CD8-positive, alpha-beta memory T cell (primary cell): Measurements from ENCODE around the gene NHLRC1. TPM values are rescaled to one million over a fixed set of nuclear protein-coding genes. Genes with fewer than 3 reads are reported as not detected.

Experiments used
- CTCF ChIA-PET: fragments of 350-600 bp; sonication (Branson Sonifier 250); formaldehyde crosslinking; loops from one replicate; lab custom pipeline; 2021; ENCODE audit warnings: antibody characterized with exemption; lab: Charles Lee
- POLR2A ChIA-PET: fragments of 350-600 bp; sonication (Branson Sonifier 250); formaldehyde crosslinking; loops from one replicate; lab custom pipeline; 2021; ENCODE audit warnings: antibody characterized with exemption; lab: Charles Lee
- DNase-seq, 5 donors: peaks; one replicate each; pipeline versions ENCODE4 v3.0.0 to v3.0.0-alpha.2; 2020 to 2022; ENCODE audit warnings: mixed read lengths in 1 of 5
- H3K27ac ChIP-seq: one replicate; pipeline ENCODE4 v1.7.0; 2013; ENCODE audit warnings: low read depth, mild to moderate bottlenecking, low read length, moderate library complexity
- H3K27me3 ChIP-seq: 2 replicates; pipeline ENCODE4 v1.7.0; 2013; ENCODE audit warnings: low read length, mild to moderate bottlenecking; ENCODE audit not compliant: insufficient read depth, poor library complexity, severe bottlenecking
- H3K36me3 ChIP-seq: 2 replicates; pipeline ENCODE4 v1.7.0; 2013; ENCODE audit warnings: mild to moderate bottlenecking, low read length, moderate library complexity; ENCODE audit not compliant: insufficient read depth
- H3K4me1 ChIP-seq: 2 replicates; pipeline ENCODE4 v1.7.0; 2013; ENCODE audit warnings: mild to moderate bottlenecking, low read length, moderate library complexity; ENCODE audit not compliant: insufficient read depth
- H3K4me3 ChIP-seq: 2 replicates; pipeline ENCODE4 v1.7.0; 2013; ENCODE audit warnings: mild to moderate bottlenecking, low read length
- H3K9me3 ChIP-seq: 2 replicates; pipeline ENCODE4 v1.7.0; 2013; ENCODE audit warnings: mild to moderate bottlenecking, low read length
- H3K27ac Mint-ChIP-seq, 8 donors: one replicate each; pipeline ENCODE4 v1.8.0; 2020 to 2021; ENCODE audit warnings: mixed read lengths in 8 of 8, mild to moderate bottlenecking in 6 of 8, inconsistent platforms in 3 of 8, moderate library complexity in 3 of 8
- H3K27me3 Mint-ChIP-seq, 2 donors: one replicate each; pipeline ENCODE4 v1.8.0; 2020 to 2021; ENCODE audit warnings: mixed read lengths in 2 of 2, mild to moderate bottlenecking in 1 of 2, moderate library complexity in 1 of 2
- H3K36me3 Mint-ChIP-seq, 3 donors: one replicate each; pipeline ENCODE4 v1.8.0; 2020 to 2021; ENCODE audit warnings: mixed read lengths in 3 of 3, inconsistent platforms in 1 of 3, mild to moderate bottlenecking in 1 of 3
- H3K4me1 Mint-ChIP-seq, 3 donors: one replicate each; pipeline ENCODE4 v1.8.0; 2020 to 2021; ENCODE audit warnings: mixed read lengths in 3 of 3, inconsistent platforms in 1 of 3, mild to moderate bottlenecking in 1 of 3
- H3K4me3 Mint-ChIP-seq, 7 donors: one replicate each; pipeline ENCODE4 v1.8.0; 2020 to 2021; ENCODE audit warnings: mixed read lengths in 7 of 7, mild to moderate bottlenecking in 6 of 7, moderate library complexity in 4 of 7, inconsistent platforms in 2 of 7
- H3K9me3 Mint-ChIP-seq, 5 donors: one replicate each; pipeline ENCODE4 v1.8.0; 2020 to 2022; ENCODE audit warnings: mixed read lengths in 5 of 5, mild to moderate bottlenecking in 3 of 5, moderate library complexity in 2 of 5, inconsistent platforms in 1 of 5
- polyA plus RNA-seq: library from polyadenylated mRNA; unstranded; fragments of 300-500 nt; fragmentation: Illumina TruSeq; gene quantifications from one replicate; pipeline ENCODE4 v1.2.3, GENCODE V29; 2021
- total RNA-seq, 2 experiments: library from RNA; stranded (reverse); gene quantifications; one replicate each; pipeline ENCODE4 v1.2.3, GENCODE V29; 2021

Gene NHLRC1
- total and polyA plus RNA-seq, 3 experiments from 2014 or later = 0.24 to 0.81 (median 0.29) TPM

DNA sequence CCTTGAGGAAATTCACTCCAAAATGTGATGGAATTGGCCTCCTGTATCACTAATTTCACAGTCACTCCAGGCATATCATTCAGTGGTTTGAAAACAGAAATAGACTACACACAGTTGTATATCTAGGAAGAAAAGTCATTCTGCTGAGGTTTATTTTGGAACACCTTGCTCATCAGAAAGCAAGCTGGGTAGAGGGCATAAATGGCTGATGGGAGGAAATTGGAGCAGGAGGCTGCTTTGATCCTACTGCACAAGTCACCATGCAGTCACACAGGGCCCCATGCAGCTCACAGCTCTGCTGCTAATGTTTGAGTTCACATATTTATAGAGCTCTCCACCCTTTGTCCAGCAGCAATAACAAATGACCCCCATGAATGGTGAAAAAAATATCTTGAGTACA is 12.3 kb downstream of the NHLRC1 start:
- peaks cover 11 to 31% of the 10 kb centered on the region in 2 donors for H3K27me3 Mint-ChIP-seq
- POLR2A ChIA-PET = no interaction called here
- no peak overlapping the region for H3K27ac Mint-ChIP-seq
- Histone ChIP-seq H3K27ac (no peak overlapping the region), H3K27me3 (no peaks in the 10 kb centered on the region), H3K36me3 (no peaks in the 10 kb centered on the region), H3K4me1 (no peaks in the 10 kb centered on the region), H3K4me3 (no peak overlapping the region), H3K9me3 (no peaks in the 10 kb centered on the region)
- H3K9me3 Mint-ChIP-seq = peaks cover 16 to 25% (median 17%) of the 10 kb centered on the region in 5 donors
- no peak overlapping the region for H3K4me3 Mint-ChIP-seq
- H3K4me1 Mint-ChIP-seq = peaks cover under 1 to 6% (median 2%) of the 10 kb centered on the region in 3 donors
- H3K36me3 Mint-ChIP-seq = peaks cover 0 to 6% (median 0%) of the 10 kb centered on the region in 3 donors
- no peak for DNase-seq
- CTCF ChIA-PET = no interaction called here

DNA sequence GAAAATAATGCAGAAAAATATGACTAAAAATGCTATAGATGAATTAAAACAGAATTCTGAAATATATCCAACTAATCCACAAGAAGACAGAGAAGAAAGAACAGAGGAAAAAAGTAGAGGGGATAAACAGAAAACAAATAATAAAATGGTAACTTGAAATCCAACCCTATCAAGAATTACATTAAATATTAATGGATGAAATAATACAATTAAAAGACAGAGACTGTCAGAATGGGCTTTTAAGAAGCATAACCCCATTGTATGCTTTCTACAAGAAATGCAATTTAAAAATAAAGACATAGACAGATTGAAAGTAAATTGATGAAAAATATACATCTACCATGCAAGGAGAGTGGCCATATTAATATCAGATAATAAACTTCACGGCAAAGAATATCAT is 15.4 kb downstream of the NHLRC1 start:
- ChIA-PET POLR2A (no interaction called here), CTCF (no interaction called here)
- peaks cover 0 to 6% (median under 1%) of the 10 kb centered on the region in 3 donors for H3K36me3 Mint-ChIP-seq
- no peak for DNase-seq
- H3K4me1 ChIP-seq = no peaks in the 10 kb centered on the region
- H3K27ac Mint-ChIP-seq = no peak overlapping the region
- peaks cover 12 to 35% of the 10 kb centered on the region in 2 donors for H3K27me3 Mint-ChIP-seq
- no peak overlapping the region for H3K4me3 ChIP-seq
- no peaks in the 10 kb centered on the region for H3K27me3 ChIP-seq
- H3K27ac ChIP-seq = no peak overlapping the region
- H3K4me1 Mint-ChIP-seq = no peaks in the 10 kb centered on the region
- H3K36me3 ChIP-seq = no peaks in the 10 kb centered on the region
- H3K9me3 ChIP-seq = no peaks in the 10 kb centered on the region
- peaks cover 16 to 25% (median 20%) of the 10 kb centered on the region in 5 donors for H3K9me3 Mint-ChIP-seq
- no peak overlapping the region for H3K4me3 Mint-ChIP-seq

DNA sequence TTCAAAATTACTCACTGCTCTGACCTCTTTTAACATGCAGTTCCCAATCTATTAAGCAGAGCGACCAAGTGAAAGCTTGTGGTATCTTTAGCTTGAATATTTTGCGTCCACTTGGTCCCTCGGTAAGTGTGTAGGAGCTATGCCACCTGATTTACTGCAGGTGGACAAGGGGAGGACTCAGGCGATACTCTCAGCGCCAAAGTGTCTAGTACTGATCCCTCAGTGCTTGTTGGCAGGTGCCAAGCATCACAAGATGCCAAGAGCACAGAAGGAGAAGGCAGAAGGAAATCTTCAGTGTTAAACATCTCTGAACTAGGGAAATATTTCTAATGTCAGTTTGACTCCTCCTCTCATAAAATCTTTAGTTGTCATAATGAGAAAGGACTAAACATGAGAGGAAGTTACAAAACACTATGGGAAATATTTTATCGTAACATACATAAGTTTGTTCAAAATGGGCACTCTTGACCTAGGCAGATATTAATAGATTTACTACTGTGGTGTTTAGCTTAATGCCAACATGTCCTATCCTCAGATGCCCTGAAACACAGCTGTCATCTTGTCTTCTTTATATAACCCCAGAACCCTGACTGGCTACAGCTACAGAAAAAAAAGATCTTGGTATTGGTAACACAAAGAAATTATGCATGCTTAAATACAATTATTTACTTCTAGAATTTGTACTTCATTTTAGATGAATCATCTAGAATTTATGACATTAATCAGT is 19.5 kb downstream of the NHLRC1 start:
- H3K9me3 ChIP-seq = no peaks in the 10 kb centered on the region
- no peaks in the 10 kb centered on the region for H3K36me3 ChIP-seq
- Mint-ChIP-seq H3K4me1 (no peaks in the 10 kb centered on the region), H3K9me3 (peaks cover 16 to 22% (median 19%) of the 10 kb centered on the region in 5 donors), H3K27ac (no peak overlapping the region), H3K36me3 (peaks cover 0 to 6% (median 2%) of the 10 kb centered on the region in 3 donors), H3K4me3 (no peak overlapping the region), H3K27me3 (peaks cover 11 to 39% of the 10 kb centered on the region in 2 donors)
- H3K27me3 ChIP-seq = no peaks in the 10 kb centered on the region
- no peak overlapping the region for H3K4me3 ChIP-seq
- H3K4me1 ChIP-seq = no peaks in the 10 kb centered on the region
- ChIA-PET POLR2A (no interaction called here), CTCF (interaction anchor here (1.4 kb wide), 1 partner anchor 25 kb away, joined by 3 read pairs; no protein-coding TSS in a partner anchor)
- no peak overlapping the region for H3K27ac ChIP-seq
- DNase-seq = no peak

DNA sequence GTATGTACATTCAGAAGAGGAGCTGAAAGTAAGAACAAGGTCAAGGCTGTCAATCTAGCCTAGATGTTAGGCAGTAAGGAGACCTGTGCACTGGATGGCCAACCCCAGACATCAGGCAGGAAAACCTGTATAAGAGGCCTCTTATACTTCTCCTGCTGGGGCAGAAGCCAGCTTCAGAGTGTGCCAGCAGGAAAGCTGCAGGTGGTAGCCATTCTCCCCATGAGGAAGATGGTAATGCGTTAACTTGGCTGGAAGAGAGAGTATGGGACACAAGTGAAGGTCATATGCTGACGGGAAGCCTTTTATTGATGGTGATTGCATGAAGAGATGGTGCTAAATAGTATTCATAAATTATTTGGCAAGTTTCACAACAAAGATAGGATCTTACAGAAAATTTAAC is 20.6 kb downstream of the NHLRC1 start:
- no peaks in the 10 kb centered on the region for H3K27me3 ChIP-seq
- no peaks in the 10 kb centered on the region for H3K4me1 ChIP-seq
- H3K9me3 ChIP-seq = no peaks in the 10 kb centered on the region
- no peak overlapping the region for H3K27ac Mint-ChIP-seq
- ChIA-PET POLR2A (no interaction called here), CTCF (interaction anchor here (0.6 kb wide), 1 partner anchor 666 kb away, joined by 3 read pairs; no protein-coding TSS in a partner anchor)
- H3K27me3 Mint-ChIP-seq = peaks cover 11 to 42% of the 10 kb centered on the region in 2 donors
- peaks cover 11 to 17% (median 12%) of the 10 kb centered on the region in 5 donors for H3K9me3 Mint-ChIP-seq
- H3K36me3 ChIP-seq = no peaks in the 10 kb centered on the region
- no peak overlapping the region for H3K4me3 Mint-ChIP-seq
- DNase-seq = no peak
- H3K36me3 Mint-ChIP-seq = peaks cover 0 to 6% (median 2%) of the 10 kb centered on the region in 3 donors
- H3K27ac ChIP-seq = no peak overlapping the region
- no peak overlapping the region for H3K4me3 ChIP-seq
- H3K4me1 Mint-ChIP-seq = no peaks in the 10 kb centered on the region

DNA sequence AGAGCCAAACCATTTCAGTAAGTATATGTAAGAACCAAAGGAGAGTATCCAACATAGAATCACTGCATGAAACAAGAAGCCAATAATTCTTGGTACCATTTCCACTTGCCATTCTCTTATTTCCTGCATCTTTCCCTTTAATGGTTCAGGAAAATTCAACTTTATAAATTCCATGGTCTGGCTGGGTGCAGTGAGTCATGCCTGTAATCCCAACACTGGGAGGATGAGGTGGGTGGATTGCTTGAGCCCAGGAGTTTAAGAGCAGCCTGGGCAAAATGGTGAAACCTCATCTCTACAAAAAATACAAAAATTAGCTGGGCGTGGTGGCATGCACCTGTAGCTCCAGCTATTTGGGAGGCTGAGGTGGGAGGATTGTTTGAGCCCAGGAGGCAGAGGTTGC is 21.2 kb downstream of the NHLRC1 start:
- Histone ChIP-seq H3K4me1 (no peaks in the 10 kb centered on the region), H3K9me3 (no peaks in the 10 kb centered on the region), H3K27me3 (no peaks in the 10 kb centered on the region), H3K4me3 (no peak overlapping the region), H3K36me3 (no peaks in the 10 kb centered on the region), H3K27ac (no peak overlapping the region)
- CTCF ChIA-PET = no interaction called here
- Mint-ChIP-seq H3K27ac (no peak overlapping the region), H3K9me3 (peaks cover 6 to 13% (median 7%) of the 10 kb centered on the region in 5 donors), H3K4me3 (no peak overlapping the region), H3K36me3 (peaks cover 0 to 6% (median 2%) of the 10 kb centered on the region in 3 donors), H3K4me1 (no peaks in the 10 kb centered on the region), H3K27me3 (peaks cover 11 to 45% of the 10 kb centered on the region in 2 donors)
- POLR2A ChIA-PET = no interaction called here
- no peak for DNase-seq

DNA sequence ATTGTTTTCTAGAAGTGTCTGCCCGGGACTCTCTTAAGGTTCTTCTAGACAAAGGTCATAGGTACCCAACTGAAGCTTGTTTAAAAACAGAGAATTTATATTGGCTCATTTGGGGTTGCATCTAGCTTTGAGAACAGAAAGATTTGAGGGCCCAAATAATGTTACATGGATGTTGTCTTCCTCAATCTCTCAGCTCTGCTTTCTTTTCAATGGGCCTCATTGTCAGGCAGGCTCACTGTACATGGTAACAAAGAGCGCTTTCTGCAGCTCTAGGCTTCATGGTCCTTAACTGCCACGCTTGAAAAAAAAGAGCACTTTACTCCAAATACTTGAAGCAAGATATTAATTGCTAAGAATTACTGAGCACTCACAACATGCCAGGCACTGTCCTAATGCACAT is 22.2 kb downstream of the NHLRC1 start:
- H3K4me1 Mint-ChIP-seq = no peaks in the 10 kb centered on the region

DNA sequence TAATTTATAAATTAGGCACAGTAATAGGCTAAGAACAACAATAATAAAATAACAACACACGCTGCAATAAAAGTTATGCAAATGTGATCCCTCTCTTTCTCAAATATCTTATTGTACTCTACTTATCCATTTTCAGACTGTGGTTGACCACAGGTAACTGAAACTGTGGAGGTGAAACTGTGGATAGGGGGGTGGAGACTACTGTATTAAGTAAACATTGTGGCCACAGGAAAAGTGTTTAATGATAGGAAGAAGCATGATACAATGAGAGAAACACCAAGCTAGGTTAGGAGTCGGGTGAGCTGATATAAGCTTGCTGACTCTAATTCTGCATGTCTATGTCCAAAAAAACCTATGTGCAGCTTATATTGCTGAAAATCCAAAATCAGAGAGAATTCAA is 23.0 kb downstream of the NHLRC1 start:
- Mint-ChIP-seq H3K4me3 (no peak overlapping the region), H3K4me1 (no peaks in the 10 kb centered on the region), H3K27me3 (peaks cover 11 to 41% of the 10 kb centered on the region in 2 donors), H3K36me3 (peaks cover 0 to 2% (median 0%) of the 10 kb centered on the region in 3 donors), H3K9me3 (peaks cover 0 to 6% (median 0%) of the 10 kb centered on the region in 5 donors), H3K27ac (no peak overlapping the region)
- no peaks in the 10 kb centered on the region for H3K4me1 ChIP-seq
- no peak overlapping the region for H3K27ac ChIP-seq
- H3K4me3 ChIP-seq = no peak overlapping the region
- POLR2A ChIA-PET = no interaction called here
- CTCF ChIA-PET = no interaction called here
- no peaks in the 10 kb centered on the region for H3K36me3 ChIP-seq
- DNase-seq = no peak
- H3K27me3 ChIP-seq = no peaks in the 10 kb centered on the region
- no peaks in the 10 kb centered on the region for H3K9me3 ChIP-seq

More for the DNA sequence above, 22.2 kb downstream of the NHLRC1 start:
- H3K4me1 ChIP-seq = no peaks in the 10 kb centered on the region
- H3K27me3 ChIP-seq = no peaks in the 10 kb centered on the region
- peaks cover 0 to 6% (median 0%) of the 10 kb centered on the region in 5 donors for H3K9me3 Mint-ChIP-seq
- no peak overlapping the region for H3K4me3 Mint-ChIP-seq
- no peak overlapping the region for H3K27ac ChIP-seq
- peaks cover 0 to 2% (median 0%) of the 10 kb centered on the region in 3 donors for H3K36me3 Mint-ChIP-seq
- no peaks in the 10 kb centered on the region for H3K9me3 ChIP-seq
- ChIA-PET POLR2A (no interaction called here), CTCF (no interaction called here)
- no peak overlapping the region for H3K4me3 ChIP-seq
- no peak for DNase-seq
- H3K27me3 Mint-ChIP-seq = peaks cover 11 to 41% of the 10 kb centered on the region in 2 donors
- H3K27ac Mint-ChIP-seq = no peak overlapping the region
- no peaks in the 10 kb centered on the region for H3K36me3 ChIP-seq

DNA sequence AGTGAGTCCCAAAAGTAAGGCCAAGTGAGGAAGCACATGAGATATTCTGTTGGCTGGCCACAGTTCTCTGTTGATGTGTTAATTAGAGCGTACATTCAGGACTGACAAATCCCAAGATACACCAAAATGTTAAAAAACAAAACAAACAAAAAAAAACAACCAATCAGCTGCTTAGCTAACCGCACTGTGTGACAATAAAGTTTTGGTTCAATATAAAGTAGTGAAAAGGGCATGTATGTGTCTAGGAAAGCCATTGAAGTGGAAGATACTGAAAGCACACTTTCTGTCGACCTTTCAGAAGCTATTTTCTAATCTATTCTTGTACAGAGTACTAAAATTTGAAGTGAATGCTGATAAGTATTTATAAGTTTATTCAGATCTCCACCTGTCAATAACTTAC is 26.1 kb downstream of the NHLRC1 start:
- no peaks in the 10 kb centered on the region for H3K36me3 ChIP-seq
- H3K9me3 ChIP-seq = no peaks in the 10 kb centered on the region
- no peak overlapping the region for H3K4me3 ChIP-seq
- DNase-seq = no peak
- no peaks in the 10 kb centered on the region for H3K27me3 ChIP-seq
- ChIA-PET POLR2A (no interaction called here), CTCF (no interaction called here)
- no peaks in the 10 kb centered on the region for H3K4me1 ChIP-seq
- peaks cover 5 to 19% of the 10 kb centered on the region in 2 donors for H3K27me3 Mint-ChIP-seq
- no peak overlapping the region for H3K4me3 Mint-ChIP-seq
- no peak overlapping the region for H3K27ac Mint-ChIP-seq
- H3K27ac ChIP-seq = no peak overlapping the region
- peaks cover 0 to 2% (median 0%) of the 10 kb centered on the region in 5 donors for H3K9me3 Mint-ChIP-seq
- no peaks in the 10 kb centered on the region for H3K36me3 Mint-ChIP-seq
- no peaks in the 10 kb centered on the region for H3K4me1 Mint-ChIP-seq
